H9 (cell line): ENCODE data around the gene LARP4. TPM values are rescaled to one million over a fixed set of nuclear protein-coding genes. Genes with fewer than 3 reads are reported as not detected.

Experiments
- DNase-seq: peaks from one replicate; pipeline ENCODE4 v3.0.0-alpha.2; 2017
- H2AFZ ChIP-seq: one replicate; pipeline ENCODE4 v1.6.1; 2013; ENCODE audit warnings: mild to moderate bottlenecking, low read length, control low read depth, moderate library complexity
- H2AK5ac ChIP-seq: 2 replicates; pipeline ENCODE4 v1.6.1; 2013; ENCODE audit warnings: low read length, control low read depth, mixed read lengths; ENCODE audit not compliant: insufficient read length
- H2BK120ac ChIP-seq: one replicate; pipeline ENCODE4 v1.6.1; 2013; ENCODE audit warnings: low read depth, mild to moderate bottlenecking, low read length, control low read depth, inconsistent platforms; ENCODE audit not compliant: poor library complexity, severe bottlenecking
- H2BK12ac ChIP-seq: 2 replicates; pipeline ENCODE4 v1.6.1; 2013; ENCODE audit warnings: low read length, control low read depth, mixed read lengths, low read depth; ENCODE audit not compliant: insufficient read length
- H2BK15ac ChIP-seq: 2 replicates; pipeline ENCODE4 v1.6.1; 2013; ENCODE audit warnings: low read depth, low read length, control low read depth
- H2BK20ac ChIP-seq: one replicate; pipeline ENCODE4 v1.6.1; 2013; ENCODE audit warnings: low read depth, mild to moderate bottlenecking, low read length, control low read depth, inconsistent platforms; ENCODE audit not compliant: poor library complexity, severe bottlenecking
- H2BK5ac ChIP-seq: 2 replicates; pipeline ENCODE4 v1.6.1; 2013; ENCODE audit warnings: low read length, control low read depth, mixed read lengths; ENCODE audit not compliant: insufficient read length
- H3K14ac ChIP-seq: 2 replicates; pipeline ENCODE4 v1.6.1; 2013; ENCODE audit warnings: low read length, control low read depth; ENCODE audit not compliant: insufficient read depth
- H3K18ac ChIP-seq: 2 replicates; pipeline ENCODE4 v1.6.1; 2013; ENCODE audit warnings: low read depth, mild to moderate bottlenecking, mixed read lengths, low read length, control low read depth; ENCODE audit not compliant: insufficient read length
- H3K23ac ChIP-seq: 2 replicates; pipeline ENCODE4 v1.6.1; 2013; ENCODE audit warnings: low read length, control low read depth, mixed read lengths, low read depth; ENCODE audit not compliant: insufficient read length
- H3K23me2 ChIP-seq: 2 replicates; pipeline ENCODE4 v1.6.1; 2013; ENCODE audit warnings: low read depth, mild to moderate bottlenecking, mixed read lengths, low read length, control low read depth; ENCODE audit not compliant: insufficient read length, poor library complexity, severe bottlenecking
- H3K27ac ChIP-seq: 2 replicates; pipeline ENCODE4 v1.5.1; 2013; ENCODE audit warnings: low read length, control low read depth, mixed read lengths, low read depth; ENCODE audit not compliant: insufficient read length
- H3K27me3 ChIP-seq: 2 replicates; pipeline ENCODE4 v1.6.1; 2013; ENCODE audit warnings: low read length, control low read depth, inconsistent platforms; ENCODE audit not compliant: insufficient read depth
- H3K4ac ChIP-seq: 2 replicates; pipeline ENCODE4 v1.6.1; 2013; ENCODE audit warnings: low read depth, mild to moderate bottlenecking, control low read depth, inconsistent platforms, low read length, moderate library complexity
- H3K4me1 ChIP-seq: 2 replicates; pipeline ENCODE4 v1.6.1; 2013; ENCODE audit warnings: low read length, control low read depth, inconsistent platforms; ENCODE audit not compliant: insufficient read depth
- H3K4me2 ChIP-seq: 2 replicates; pipeline ENCODE4 v1.6.1; 2013; ENCODE audit warnings: low read length, control low read depth, mixed read lengths; ENCODE audit not compliant: insufficient read length, insufficient read depth
- H3K56ac ChIP-seq: 2 replicates; pipeline ENCODE4 v1.6.1; 2013; ENCODE audit warnings: low read depth, mild to moderate bottlenecking, mixed read lengths, low read length, control low read depth; ENCODE audit not compliant: insufficient read length
- H3K79me1 ChIP-seq: 2 replicates; pipeline ENCODE4 v1.6.1; 2013; ENCODE audit warnings: low read depth, mild to moderate bottlenecking, moderate library complexity, low read length, control low read depth, inconsistent platforms; ENCODE audit not compliant: insufficient read depth, poor library complexity, severe bottlenecking
- H3K79me2 ChIP-seq: 2 replicates; pipeline ENCODE4 v1.6.1; 2013; ENCODE audit warnings: low read length, control low read depth, inconsistent platforms; ENCODE audit not compliant: insufficient read depth
- H3K9ac ChIP-seq: 2 replicates; pipeline ENCODE4 v1.6.1; 2013; ENCODE audit warnings: low read length, control low read depth, mixed read lengths; ENCODE audit not compliant: insufficient read length; ENCODE audit errors: extremely low read depth
- H3K9me3 ChIP-seq: one replicate; pipeline ENCODE4 v1.6.1; 2013; ENCODE audit warnings: low read depth, low read length, inconsistent platforms; ENCODE audit not compliant: control insufficient read depth
- H3T11ph ChIP-seq: one replicate; pipeline ENCODE4 v1.6.1; 2013; ENCODE audit warnings: mild to moderate bottlenecking, low read length, control low read depth, inconsistent platforms
- H4K20me1 ChIP-seq: one replicate; pipeline ENCODE4 v1.6.1; 2013; ENCODE audit not compliant: control insufficient read depth, insufficient read length, insufficient read depth
- H4K5ac ChIP-seq: 2 replicates; pipeline ENCODE4 v1.6.1; 2013; ENCODE audit warnings: low read depth, mild to moderate bottlenecking, mixed read lengths, low read length, control low read depth; ENCODE audit not compliant: insufficient read length
- H4K8ac ChIP-seq: replicated peaks from 2 replicates; pipeline ENCODE4 v1.6.1; 2013; ENCODE audit warnings: low read length, control low read depth, mixed read lengths, low read depth; ENCODE audit not compliant: insufficient read length
- H4K91ac ChIP-seq: 2 replicates; pipeline ENCODE4 v1.6.1; 2013; ENCODE audit warnings: low read depth, mild to moderate bottlenecking, moderate library complexity, mixed read lengths, low read length, control low read depth; ENCODE audit not compliant: insufficient read length
- H3K27ac Mint-ChIP-seq, 3 experiments: 2 replicates in 2 of 3; 3 replicates in 1 of 3; pipeline ENCODE4 v1.8.0; 2020 to 2021; ENCODE audit warnings: mixed read lengths in 3 of 3, mild to moderate bottlenecking in 1 of 3, moderate library complexity in 1 of 3
- H3K27me3 Mint-ChIP-seq: 2 replicates; pipeline ENCODE4 v1.8.0; 2021; ENCODE audit warnings: low read depth, mild to moderate bottlenecking, moderate library complexity, mixed read lengths
- H3K36me3 Mint-ChIP-seq, 3 experiments: 2 replicates in 2 of 3; 3 replicates in 1 of 3; pipeline ENCODE4 v1.8.0; 2020 to 2021; ENCODE audit warnings: low read depth in 3 of 3, mixed read lengths in 3 of 3; ENCODE audit not compliant: insufficient read depth in 1 of 3
- H3K4me1 Mint-ChIP-seq, 2 experiments: 2 replicates each; pipeline ENCODE4 v1.8.0; 2020; ENCODE audit warnings: mixed read lengths in 2 of 2
- H3K4me3 Mint-ChIP-seq, 2 experiments: 2 replicates in 1 of 2; 3 replicates in 1 of 2; pipeline ENCODE4 v1.8.0; 2020 to 2021; ENCODE audit warnings: mild to moderate bottlenecking in 2 of 2, mixed read lengths in 2 of 2, moderate library complexity in 1 of 2
- H3K9me3 Mint-ChIP-seq, 2 experiments: 2 replicates in 1 of 2; 3 replicates in 1 of 2; pipeline ENCODE4 v1.8.0; 2020; ENCODE audit warnings: mild to moderate bottlenecking in 2 of 2, mixed read lengths in 2 of 2, moderate library complexity in 1 of 2
- WGBS: extraction: QIAGEN DNeasy Blood & Tissue Kit; methylation state at CpG from one replicate; pipeline ENCODE4 v1.1.7; 2013; ENCODE audit warnings: missing lambda C conversion rate, low lambda C conversion rate, mixed read lengths; ENCODE audit not compliant: insufficient read length; ENCODE audit errors: extremely low coverage; 5-methylcytosine and 5-hydroxymethylcytosine counted together
- total RNA-seq: library from RNA; stranded (reverse); gene quantifications from 2 replicates; pipeline ENCODE4 v1.2.1, GENCODE V29; 2021
- TF ChIP-seq, protein P1 (sequence below): fragments of 200-600 bp; sonication (generic); conservative IDR thresholded peaks from 3 replicates; pipeline ENCODE4 v1.8.0; 2021; ENCODE audit warnings: antibody characterized with exemption, mild to moderate bottlenecking

LARP4 gene
- total RNA-seq, 1 experiment from 2014 or later: 82.3 TPM

DNA sequence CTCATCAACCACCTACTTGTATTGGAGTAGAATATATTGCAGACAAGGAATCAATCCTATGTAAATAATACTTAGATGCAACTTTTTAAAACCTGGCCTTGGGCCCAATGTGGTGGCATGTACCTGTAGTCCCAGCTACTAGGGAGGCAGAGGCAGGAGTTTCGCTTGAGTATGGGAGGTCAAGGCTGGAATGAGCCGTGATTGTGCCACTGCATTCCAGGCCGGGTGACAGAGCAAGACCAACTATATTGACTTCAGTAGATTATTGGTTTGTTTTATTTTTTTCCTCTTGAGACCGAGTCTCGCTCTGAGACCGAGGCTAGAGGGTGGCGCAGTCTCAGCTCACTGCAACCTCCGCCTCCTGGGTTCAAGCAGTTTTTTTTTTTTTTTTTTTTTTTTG, 3.6 kb downstream of the LARP4 start:
- H4K20me1 ChIP-seq: no peaks in the 10 kb centered on the region
- no peak overlapping the region for H4K8ac ChIP-seq
- TF ChIP-seq, protein P1, sequence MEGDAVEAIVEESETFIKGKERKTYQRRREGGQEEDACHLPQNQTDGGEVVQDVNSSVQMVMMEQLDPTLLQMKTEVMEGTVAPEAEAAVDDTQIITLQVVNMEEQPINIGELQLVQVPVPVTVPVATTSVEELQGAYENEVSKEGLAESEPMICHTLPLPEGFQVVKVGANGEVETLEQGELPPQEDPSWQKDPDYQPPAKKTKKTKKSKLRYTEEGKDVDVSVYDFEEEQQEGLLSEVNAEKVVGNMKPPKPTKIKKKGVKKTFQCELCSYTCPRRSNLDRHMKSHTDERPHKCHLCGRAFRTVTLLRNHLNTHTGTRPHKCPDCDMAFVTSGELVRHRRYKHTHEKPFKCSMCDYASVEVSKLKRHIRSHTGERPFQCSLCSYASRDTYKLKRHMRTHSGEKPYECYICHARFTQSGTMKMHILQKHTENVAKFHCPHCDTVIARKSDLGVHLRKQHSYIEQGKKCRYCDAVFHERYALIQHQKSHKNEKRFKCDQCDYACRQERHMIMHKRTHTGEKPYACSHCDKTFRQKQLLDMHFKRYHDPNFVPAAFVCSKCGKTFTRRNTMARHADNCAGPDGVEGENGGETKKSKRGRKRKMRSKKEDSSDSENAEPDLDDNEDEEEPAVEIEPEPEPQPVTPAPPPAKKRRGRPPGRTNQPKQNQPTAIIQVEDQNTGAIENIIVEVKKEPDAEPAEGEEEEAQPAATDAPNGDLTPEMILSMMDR: no peak
- no peak overlapping the region for H3K18ac ChIP-seq
- H3K4me3 Mint-ChIP-seq: no peak overlapping the region
- H3K9me3 Mint-ChIP-seq: no peaks in the 10 kb centered on the region
- H2BK20ac ChIP-seq: no peak overlapping the region
- no peak overlapping the region for H2BK15ac ChIP-seq
- no peaks in the 10 kb centered on the region for H3K9me3 ChIP-seq
- H3K4me1 ChIP-seq: peaks cover 2% of the 10 kb centered on the region; the same call in 1 of the 2 replicates
- DNase-seq: no peak
- no peak overlapping the region for H3K56ac ChIP-seq
- H3K79me1 ChIP-seq: peaks cover 2% of the 10 kb centered on the region
- H2AK5ac ChIP-seq: no peak overlapping the region
- no CpG with 5 or more reads among the region's 8 CpGs for WGBS
- H3K14ac ChIP-seq: no peak overlapping the region
- H3K36me3 Mint-ChIP-seq: peaks cover 2 to 16% (median 4%) of the 10 kb centered on the region in 3 experiments; a peak in 6 of 7 replicates
- no peak overlapping the region for H3K9ac ChIP-seq
- H4K5ac ChIP-seq: no peak overlapping the region
- no peak overlapping the region for H2BK12ac ChIP-seq
- H4K91ac ChIP-seq: no peak overlapping the region
- H3K79me2 ChIP-seq: peaks cover 61% of the 10 kb centered on the region
- no peak overlapping the region for H2AFZ ChIP-seq
- no peak overlapping the region for H3T11ph ChIP-seq
- H2BK120ac ChIP-seq: no peak overlapping the region
- H3K4me2 ChIP-seq: no peak overlapping the region
- no peak overlapping the region for H3K23ac ChIP-seq
- H3K4ac ChIP-seq: no peak overlapping the region
- peaks cover 10% of the 10 kb centered on the region for H3K23me2 ChIP-seq
- no peak overlapping the region for H3K27ac ChIP-seq
- no peaks in the 10 kb centered on the region for H3K27me3 Mint-ChIP-seq
- H2BK5ac ChIP-seq: no peak overlapping the region
- H3K27ac Mint-ChIP-seq: no peak overlapping the region
- peaks cover 11 to 13% of the 10 kb centered on the region in 2 experiments for H3K4me1 Mint-ChIP-seq
- no peaks in the 10 kb centered on the region for H3K27me3 ChIP-seq
